Chondrocyte (in vitro differentiated cells): ENCODE results near the gene COL8A1. TPM values are rescaled to one million over a fixed set of nuclear protein-coding genes. Genes with fewer than 3 reads are reported as not detected.

Experiments
- DNase-seq: peaks from one replicate; pipeline ENCODE4 v3.0.0; 2021; ENCODE audit warnings: mixed read lengths, low spot score
- H3K27ac Mint-ChIP-seq: one replicate; pipeline ENCODE4 v1.8.0; 2021; ENCODE audit warnings: mild to moderate bottlenecking, moderate library complexity, mixed read lengths; ENCODE audit not compliant: unreplicated experiment
- H3K27me3 Mint-ChIP-seq: 2 replicates; pipeline ENCODE4 v1.8.0; 2021; ENCODE audit warnings: low read depth, mixed read lengths
- H3K36me3 Mint-ChIP-seq: 2 replicates; pipeline ENCODE4 v1.8.0; 2021; ENCODE audit warnings: low read depth, mixed read lengths
- H3K4me1 Mint-ChIP-seq: 2 replicates; pipeline ENCODE4 v1.8.0; 2021; ENCODE audit warnings: low read depth, mild to moderate bottlenecking, mixed read lengths
- H3K4me3 Mint-ChIP-seq: one replicate; pipeline ENCODE4 v1.8.0; 2021; ENCODE audit warnings: mild to moderate bottlenecking, moderate library complexity, mixed read lengths; ENCODE audit not compliant: unreplicated experiment
- H3K9me3 Mint-ChIP-seq: 2 replicates; pipeline ENCODE4 v1.8.0; 2021; ENCODE audit warnings: low read depth, mixed read lengths
- total RNA-seq: library from RNA; stranded (reverse); gene quantifications from 3 replicates; pipeline ENCODE4 v1.2.1, GENCODE V29; 2021
- TF ChIP-seq, protein P1 (sequence below): fragments of 200-600 bp; sonication (generic); IDR thresholded peaks from 2 replicates; pipeline ENCODE4 v1.5.0; 2021; ENCODE audit warnings: antibody characterized with exemption, mild to moderate bottlenecking, moderate library complexity

COL8A1 gene
- total RNA-seq, 1 donor from 2014 or later = 2,343 TPM

DNA sequence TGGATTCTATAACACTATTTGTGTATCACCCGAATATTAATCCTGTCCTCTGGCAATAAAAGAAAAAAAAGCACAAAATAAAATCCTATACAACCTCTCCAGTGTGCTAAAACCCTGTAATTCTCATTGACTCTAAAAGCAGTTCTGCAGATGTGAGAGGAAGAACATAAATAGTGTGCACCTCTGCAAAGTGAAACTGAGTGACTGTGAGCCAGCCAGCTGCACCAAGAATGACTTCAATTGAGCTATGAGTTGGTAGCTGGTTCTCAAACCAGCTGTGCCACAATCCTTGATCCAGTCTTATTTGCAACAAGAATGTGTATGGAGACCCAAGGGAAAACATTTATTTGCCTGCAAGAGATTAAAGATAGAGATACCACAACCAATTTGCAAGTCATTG lies 31.2 kb upstream of the COL8A1 start:
- H3K4me1 Mint-ChIP-seq = no peaks in the 10 kb centered on the region
- TF ChIP-seq, protein P1, sequence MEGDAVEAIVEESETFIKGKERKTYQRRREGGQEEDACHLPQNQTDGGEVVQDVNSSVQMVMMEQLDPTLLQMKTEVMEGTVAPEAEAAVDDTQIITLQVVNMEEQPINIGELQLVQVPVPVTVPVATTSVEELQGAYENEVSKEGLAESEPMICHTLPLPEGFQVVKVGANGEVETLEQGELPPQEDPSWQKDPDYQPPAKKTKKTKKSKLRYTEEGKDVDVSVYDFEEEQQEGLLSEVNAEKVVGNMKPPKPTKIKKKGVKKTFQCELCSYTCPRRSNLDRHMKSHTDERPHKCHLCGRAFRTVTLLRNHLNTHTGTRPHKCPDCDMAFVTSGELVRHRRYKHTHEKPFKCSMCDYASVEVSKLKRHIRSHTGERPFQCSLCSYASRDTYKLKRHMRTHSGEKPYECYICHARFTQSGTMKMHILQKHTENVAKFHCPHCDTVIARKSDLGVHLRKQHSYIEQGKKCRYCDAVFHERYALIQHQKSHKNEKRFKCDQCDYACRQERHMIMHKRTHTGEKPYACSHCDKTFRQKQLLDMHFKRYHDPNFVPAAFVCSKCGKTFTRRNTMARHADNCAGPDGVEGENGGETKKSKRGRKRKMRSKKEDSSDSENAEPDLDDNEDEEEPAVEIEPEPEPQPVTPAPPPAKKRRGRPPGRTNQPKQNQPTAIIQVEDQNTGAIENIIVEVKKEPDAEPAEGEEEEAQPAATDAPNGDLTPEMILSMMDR = no peak
- peaks cover 3% of the 10 kb centered on the region for H3K9me3 Mint-ChIP-seq
- H3K36me3 Mint-ChIP-seq = no peaks in the 10 kb centered on the region
- H3K27ac Mint-ChIP-seq = no peak overlapping the region
- DNase-seq = no peak
- H3K27me3 Mint-ChIP-seq = no peaks in the 10 kb centered on the region
- H3K4me3 Mint-ChIP-seq = no peak overlapping the region

DNA sequence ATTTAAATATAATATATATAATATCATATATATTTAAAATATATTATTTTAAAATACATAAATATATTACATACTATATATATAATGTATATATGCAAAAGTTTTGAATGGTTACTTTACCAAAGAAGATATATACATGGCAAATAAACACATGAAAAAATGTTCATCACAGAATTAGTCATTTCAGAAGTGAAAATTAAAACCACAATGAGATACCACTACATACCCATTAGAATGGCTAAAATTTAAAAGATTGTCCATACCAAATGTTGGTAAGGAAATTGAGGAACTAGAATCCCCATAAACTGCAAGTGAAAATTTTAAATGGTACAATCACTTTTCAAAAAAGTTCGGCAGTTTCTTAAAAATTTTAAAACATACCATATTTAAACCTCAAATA lies 23.6 kb upstream of the COL8A1 start:
- Mint-ChIP-seq H3K27me3 (no peaks in the 10 kb centered on the region), H3K9me3 (peaks cover 3% of the 10 kb centered on the region), H3K27ac (no peak overlapping the region), H3K36me3 (no peaks in the 10 kb centered on the region), H3K4me3 (no peak overlapping the region), H3K4me1 (peaks cover 7% of the 10 kb centered on the region)
- DNase-seq = no peak
- TF ChIP-seq, protein P1 = no peak

DNA sequence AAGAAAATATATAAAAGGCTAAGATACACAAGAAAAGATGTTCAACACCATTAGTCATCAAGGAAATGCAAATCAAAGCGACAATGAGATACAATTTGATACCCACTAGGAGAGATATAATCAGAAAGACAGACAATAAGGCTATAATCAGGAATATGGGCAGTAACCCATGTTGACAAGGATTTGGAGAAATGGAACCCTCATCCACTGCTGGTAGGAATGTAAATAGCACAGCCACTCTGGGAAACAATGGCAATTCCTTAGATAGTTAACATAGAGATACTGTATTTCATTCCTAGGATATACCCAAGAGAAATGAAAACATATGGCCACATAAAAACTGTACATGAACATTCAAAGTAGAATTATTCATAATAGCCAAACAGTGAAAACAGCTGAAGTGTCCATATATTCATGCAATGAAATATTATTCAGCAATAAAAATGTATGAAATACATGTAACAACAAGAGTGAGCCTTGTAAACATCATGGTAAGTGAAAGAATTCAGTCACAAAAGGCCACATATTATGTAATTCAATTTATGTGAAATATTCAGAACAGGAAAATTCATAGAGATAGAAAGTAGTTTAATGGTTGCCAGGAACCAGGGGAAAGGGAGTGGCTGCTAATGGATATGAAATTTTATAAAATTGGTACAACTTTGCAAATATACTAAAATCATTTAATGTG lies 18.2 kb upstream of the COL8A1 start:
- Mint-ChIP-seq H3K36me3 (no peaks in the 10 kb centered on the region), H3K27me3 (no peaks in the 10 kb centered on the region), H3K9me3 (no peaks in the 10 kb centered on the region), H3K27ac (no peak overlapping the region), H3K4me1 (peaks cover 8% of the 10 kb centered on the region), H3K4me3 (no peak overlapping the region)
- TF ChIP-seq, protein P1 = peak; percentile 19
- DNase-seq = no peak

DNA sequence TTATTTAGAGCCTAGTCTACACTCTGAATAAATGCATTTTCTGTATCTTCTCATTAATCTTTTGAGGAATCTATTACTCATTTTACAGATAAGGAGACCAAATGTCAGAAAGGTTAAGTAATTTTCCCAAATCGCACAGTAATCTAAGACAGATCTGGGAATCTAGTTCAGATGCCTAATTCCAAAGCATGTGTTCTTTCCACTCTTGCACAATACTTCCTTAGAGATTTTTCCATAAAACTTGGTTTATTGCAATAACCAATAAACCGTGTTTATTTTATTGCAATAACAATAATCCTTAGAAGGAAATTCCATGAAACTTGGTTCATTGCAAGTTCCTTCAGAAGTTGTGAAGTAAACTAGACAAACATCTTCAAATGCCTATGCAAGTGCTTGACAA lies 17.4 kb upstream of the COL8A1 start:
- no peak overlapping the region for H3K4me3 Mint-ChIP-seq
- H3K27ac Mint-ChIP-seq = no peak overlapping the region
- no peak for DNase-seq
- no peaks in the 10 kb centered on the region for H3K27me3 Mint-ChIP-seq
- H3K9me3 Mint-ChIP-seq = no peaks in the 10 kb centered on the region
- H3K4me1 Mint-ChIP-seq = peaks cover 16% of the 10 kb centered on the region
- TF ChIP-seq, protein P1 = no peak
- H3K36me3 Mint-ChIP-seq = no peaks in the 10 kb centered on the region

DNA sequence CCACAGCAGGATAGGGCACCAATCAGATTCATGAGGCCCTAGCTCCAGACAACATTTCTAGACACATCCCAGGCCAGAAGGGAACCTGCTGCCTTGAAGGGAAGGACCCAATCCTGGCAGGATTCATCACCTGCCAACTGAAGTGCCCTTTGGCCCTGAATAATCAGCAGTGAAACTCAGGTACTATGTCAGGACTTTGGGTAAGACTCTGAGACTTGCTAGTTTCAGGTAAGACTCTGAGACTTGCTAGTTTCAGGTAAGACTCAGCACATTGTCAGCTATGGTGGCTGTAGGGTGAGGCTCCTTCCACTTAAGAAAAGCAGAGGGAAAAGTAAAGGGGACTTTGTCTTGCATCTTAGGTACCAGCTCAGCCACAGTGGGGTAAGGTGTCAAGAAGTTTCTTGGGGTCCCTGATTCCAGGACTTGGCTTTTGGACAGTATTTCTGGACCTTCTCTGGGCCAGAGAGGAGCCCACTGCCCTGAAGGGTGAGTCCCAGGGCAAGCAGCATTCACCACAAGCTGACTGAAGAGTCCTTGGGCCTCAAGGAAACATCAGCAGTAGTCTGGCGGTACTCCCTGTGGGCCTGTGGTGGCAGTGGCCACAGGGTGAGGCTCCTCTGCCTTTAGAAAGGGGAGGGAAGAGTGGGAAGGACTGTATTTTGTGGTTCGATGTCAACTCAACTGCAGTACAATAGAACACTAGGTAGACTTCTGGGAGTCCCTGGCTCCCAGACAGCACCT lies 13.7 kb upstream of the COL8A1 start:
- no peak for DNase-seq
- Mint-ChIP-seq H3K4me1 (peaks cover 24% of the 10 kb centered on the region), H3K36me3 (no peaks in the 10 kb centered on the region), H3K27ac (no peak overlapping the region), H3K9me3 (no peaks in the 10 kb centered on the region), H3K4me3 (no peak overlapping the region), H3K27me3 (no peaks in the 10 kb centered on the region)
- TF ChIP-seq, protein P1 = no peak
